Endothelial cell of umbilical vein (primary cell): ENCODE measurements around the gene PAX9. TPM values are rescaled to one million over a fixed set of nuclear protein-coding genes. Genes with fewer than 3 reads are reported as not detected.

Source experiments
- BruUV-seq: library from RNA; stranded (reverse); fragments of 400-500 nt; replicated peaks from 2 replicates; lab custom pipeline; 2021; lab: Mats Ljungman, UMichigan
- CTCF ChIA-PET: fragments of 300-600, 350-600 bp; sonication (Branson Sonifier 250); formaldehyde crosslinking; loops from one replicate; lab custom pipeline; 2021; ENCODE audit warnings: antibody characterized with exemption, inconsistent platforms; lab: Charles Lee
- POLR2A ChIA-PET: fragments of 300-600, 350-600 bp; sonication (Branson Sonifier 250); formaldehyde crosslinking; loops from one replicate; lab custom pipeline; 2021; ENCODE audit warnings: antibody characterized with exemption, inconsistent platforms; lab: Charles Lee
- DNase-seq: peaks from one replicate; pipeline ENCODE4 v3.0.0-alpha.2; 2011; ENCODE audit warnings: low read depth, low spot score
- FAIRE-seq: peaks from 2 replicates; lab custom pipeline; 2011; peaks lifted over from hg19 to GRCh38; lab: Jason Lieb, UNC
- H2AFZ ChIP-seq: 2 replicates; pipeline ENCODE4 v1.6.0; 2012; ENCODE audit warnings: low read depth, low read length, control low read depth, inconsistent platforms
- H3K27ac ChIP-seq: 2 replicates; pipeline ENCODE4 v1.5.1; 2011; ENCODE audit warnings: low read depth, mild to moderate bottlenecking, control low read depth, low read length, moderate library complexity; ENCODE audit not compliant: insufficient read depth
- H3K27me3 ChIP-seq, 2 experiments: 2 replicates each; pipeline versions ENCODE4 v1.6.0 to v1.6.1; 2011; ENCODE audit warnings: low read length in 2 of 2, mixed read lengths in 1 of 2; ENCODE audit not compliant: control insufficient read depth in 2 of 2, insufficient read depth in 2 of 2
- H3K36me3 ChIP-seq, 2 experiments: 2 replicates in 1 of 2; 3 replicates in 1 of 2; pipeline ENCODE4 v1.5.1; 2011; ENCODE audit warnings: low read length in 2 of 2, mild to moderate bottlenecking in 1 of 2, moderate library complexity in 1 of 2; ENCODE audit not compliant: control insufficient read depth in 2 of 2, insufficient read depth in 2 of 2; ENCODE audit errors: extremely low read depth in 1 of 2
- H3K4me1 ChIP-seq: 3 replicates; pipeline ENCODE4 v1.5.1; 2011; ENCODE audit warnings: mild to moderate bottlenecking, low read length; ENCODE audit not compliant: control insufficient read depth, insufficient read depth; ENCODE audit errors: extremely low read depth
- H3K4me2 ChIP-seq: 2 replicates; pipeline ENCODE4 v1.6.1; 2011; ENCODE audit warnings: low read length, control low read depth, mixed read lengths; ENCODE audit not compliant: insufficient read depth
- H3K4me3 ChIP-seq, 3 experiments: fragments of 200-600 bp in 1 of 3; sonication (generic), shearing (Covaris generic) in 1 of 3; replicated peaks in 1 of 3; 2 replicates each; pipeline ENCODE4 v1.5.1; 2011 to 2016; ENCODE audit warnings: control low read depth in 3 of 3, low read length in 3 of 3, mild to moderate bottlenecking in 2 of 3, inconsistent platforms in 1 of 3, low read depth in 1 of 3, moderate library complexity in 1 of 3; ENCODE audit not compliant: insufficient read depth in 1 of 3
- H3K79me2 ChIP-seq: 2 replicates; pipeline ENCODE4 v1.6.0; 2012; ENCODE audit warnings: low read length, inconsistent platforms; ENCODE audit not compliant: control insufficient read depth, insufficient read depth
- H3K9ac ChIP-seq: replicated peaks from 2 replicates; pipeline ENCODE3; 2011; ENCODE audit warnings: low read length, control low read depth; ENCODE audit not compliant: insufficient read depth; ENCODE audit errors: extremely low read depth
- H3K9me1 ChIP-seq: replicated peaks from 3 replicates; pipeline ENCODE4 v1.6.0; 2011; ENCODE audit warnings: mild to moderate bottlenecking, low read length; ENCODE audit not compliant: control insufficient read depth, insufficient read depth; ENCODE audit errors: extremely low read depth
- H3K9me3 ChIP-seq: replicated peaks from 2 replicates; pipeline ENCODE4 v1.5.1; 2012; ENCODE audit warnings: low read length, inconsistent platforms; ENCODE audit not compliant: control insufficient read depth, insufficient read depth
- H4K20me1 ChIP-seq: replicated peaks from 2 replicates; pipeline ENCODE3; 2011; ENCODE audit warnings: mild to moderate bottlenecking, low read length; ENCODE audit not compliant: control insufficient read depth, insufficient read depth; ENCODE audit errors: extremely low read depth
- EZH2 ChIP-seq: IDR thresholded peaks from 2 replicates; pipeline ENCODE4 v1.6.1; 2012; ENCODE audit warnings: borderline replicate concordance, low read depth, mild to moderate bottlenecking, moderate library complexity, low read length, inconsistent platforms; ENCODE audit not compliant: severe bottlenecking
- FOS ChIP-seq: IDR thresholded peaks from 2 replicates; pipeline ENCODE4 v1.6.1; 2011; ENCODE audit warnings: mild to moderate bottlenecking, low read length, moderate library complexity, borderline replicate concordance; ENCODE audit not compliant: insufficient read depth
- MYC ChIP-seq: IDR thresholded peaks from one replicate; pipeline ENCODE4 v1.6.1; 2011; ENCODE audit warnings: mild to moderate bottlenecking, low read depth, low read length
- POLR2A ChIP-seq: IDR thresholded peaks from 2 replicates; pipeline ENCODE4 v1.6.1; 2012; ENCODE audit warnings: low read depth, mild to moderate bottlenecking, control low read depth, low read length
- dilution Hi-C: fragments of 300-500 bp; cut with MboI; formaldehyde crosslinking; loops from one replicate; pipeline ENCODE4 v1.15.0; 2019; ENCODE audit warnings: low sequenced_read_pairs; ENCODE audit not compliant: extremely low pct_ligation_motif_present
- intact Hi-C: fragments of 100-400 bp; cut with micrococcal nuclease; formaldehyde crosslinking; loops from one replicate; pipeline ENCODE4 v1.10.0; 2022
- polyA plus RNA-seq, 4 experiments: library from polyadenylated mRNA; depleted of rRNA in 3 of 4; stranded (reverse) in 3 of 4; unstranded in 1 of 4; fragments of >200 nt; gene quantifications; 2 replicates each; pipeline versions ENCODE4 v1.2.1 to v1.2.3, GENCODE V29; 2011 to 2012; ENCODE audit warnings: missing spikeins in 1 of 4
- total RNA-seq: library from RNA; stranded (reverse); gene quantifications from 2 replicates; pipeline ENCODE4 v1.2.3, GENCODE V29; 2021

PAX9 gene
- total and polyA plus RNA-seq, 2 donors (not counting 3 experiments of a cell fraction or from before 2014, with no cell fraction given): 0.37 to 0.44 TPM

GRCh38 chr14:36659822-36660735, 1.6 kb upstream of the PAX9 start:
- Histone ChIP-seq H2AFZ (no peak overlapping the region), H3K4me3 (no peak overlapping the region), H3K4me1 (peaks cover 17% of the 10 kb centered on the region), H3K79me2 (no peaks in the 10 kb centered on the region), H3K36me3 (no peaks in the 10 kb centered on the region), H4K20me1 (no peaks in the 10 kb centered on the region), H3K9me3 (no peaks in the 10 kb centered on the region), H3K9ac (no peak overlapping the region), H3K27ac (no peak overlapping the region), H3K4me2 (no peak overlapping the region), H3K27me3 (peaks cover 90 to 98% of the 10 kb centered on the region in 2 experiments), H3K9me1 (no peaks in the 10 kb centered on the region)
- ChIA-PET POLR2A (no interaction called here), CTCF (interaction anchor here (1.5 kb wide), 1 partner anchor 10 kb away, joined by 7 read pairs; no protein-coding TSS in a partner anchor)
- intact Hi-C loops: loop anchor here (5.0 kb wide), 3 partner anchors 138 to 937 kb away; partner anchors contain the start of genes FOXA1, NKX2-1 and TTC6
- no peak for DNase-seq
- dilution Hi-C loops: no loop called here
- FAIRE-seq: no peak
- TF ChIP-seq EZH2 (peak; percentile 35), MYC (no peak)
- BruUV-seq: no TSS peak

GRCh38 chr14:36660736-36661505, 739 bp upstream of the PAX9 start:
- Histone ChIP-seq H3K36me3 (no peaks in the 10 kb centered on the region), H4K20me1 (no peaks in the 10 kb centered on the region), H2AFZ (no peak overlapping the region), H3K4me2 (peak overlapping the region; percentile 37), H3K4me1 (peaks cover 17% of the 10 kb centered on the region), H3K27ac (no peak overlapping the region), H3K9ac (no peak overlapping the region), H3K4me3 (peak overlapping the region in 1 of 3 experiments; percentile 27), H3K9me3 (no peaks in the 10 kb centered on the region), H3K79me2 (no peaks in the 10 kb centered on the region), H3K27me3 (peaks cover 89 to 98% of the 10 kb centered on the region in 2 experiments), H3K9me1 (no peaks in the 10 kb centered on the region)
- dilution Hi-C loops (no loop called here), intact Hi-C loops (loop anchor here (5.0 kb wide), 2 partner anchors 386 to 936 kb away; partner anchors contain the start of genes FOXA1 and TTC6)
- BruUV-seq: no TSS peak
- peak; percentile 72 for TF ChIP-seq EZH2
- no peak for TF ChIP-seq FOS
- TF ChIP-seq POLR2A: no peak
- FAIRE-seq: no peak
- ChIA-PET CTCF (no interaction called here), POLR2A (no interaction called here)
- no peak for DNase-seq
